AG04449 (cell line): Measurements from ENCODE around the gene RAD51B.
"Not testable (repeated sequence)": the region's sequence is repeated elsewhere in the genome, so short reads cannot be mapped to it uniquely, and the experiment has no call there.

Experiments
- CTCF ChIA-PET: fragments of 350-600 bp; formaldehyde crosslinking; extraction: SDS; loops from one replicate; lab custom pipeline; 2021; ENCODE audit warnings: antibody characterized with exemption; lab: Yijun Ruan, JAX
- POLR2A ChIA-PET: fragments of 400-600, 350-600 bp; formaldehyde crosslinking; extraction: SDS; loops from one replicate; lab custom pipeline; 2020; ENCODE audit warnings: antibody characterized with exemption, inconsistent platforms; lab: Yijun Ruan, JAX
- DNase-seq: peaks from one replicate; pipeline ENCODE4 v3.0.0-alpha.2; 2010; ENCODE audit warnings: low read depth, low spot score
- H3K4me3 ChIP-seq: 2 replicates; pipeline ENCODE4 v1.5.1; 2011; ENCODE audit warnings: low read depth, mild to moderate bottlenecking, control low read depth, low read length
- TF ChIP-seq, protein P1 (sequence below): IDR thresholded peaks from one replicate; pipeline ENCODE4 v1.5.1; 2011; ENCODE audit warnings: mild to moderate bottlenecking, moderate library complexity, low read length, control low read depth, inconsistent platforms; ENCODE audit not compliant: insufficient read depth; ENCODE audit errors: missing control alignments

RAD51B gene

DNA sequence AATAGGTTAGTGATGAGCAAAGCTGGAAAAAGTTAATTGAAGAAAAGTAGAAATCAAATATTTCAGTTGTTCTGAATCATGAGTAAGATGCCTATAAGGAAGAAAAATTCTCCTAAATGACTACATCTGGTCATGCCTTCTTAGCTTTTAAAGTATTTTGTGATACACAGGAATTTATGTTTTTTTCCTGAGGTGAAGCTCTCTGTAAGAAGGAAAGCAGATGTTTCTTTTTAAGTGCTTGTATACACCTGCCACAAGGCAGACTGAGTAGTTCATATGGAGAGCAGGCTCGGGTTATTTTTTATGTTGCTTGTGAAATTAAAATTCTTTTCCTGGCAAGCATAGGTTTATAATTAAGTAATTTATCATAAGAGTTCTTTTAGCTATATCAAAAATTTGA, 275.2 kb downstream of the RAD51B start:
- TF ChIP-seq, protein P1, sequence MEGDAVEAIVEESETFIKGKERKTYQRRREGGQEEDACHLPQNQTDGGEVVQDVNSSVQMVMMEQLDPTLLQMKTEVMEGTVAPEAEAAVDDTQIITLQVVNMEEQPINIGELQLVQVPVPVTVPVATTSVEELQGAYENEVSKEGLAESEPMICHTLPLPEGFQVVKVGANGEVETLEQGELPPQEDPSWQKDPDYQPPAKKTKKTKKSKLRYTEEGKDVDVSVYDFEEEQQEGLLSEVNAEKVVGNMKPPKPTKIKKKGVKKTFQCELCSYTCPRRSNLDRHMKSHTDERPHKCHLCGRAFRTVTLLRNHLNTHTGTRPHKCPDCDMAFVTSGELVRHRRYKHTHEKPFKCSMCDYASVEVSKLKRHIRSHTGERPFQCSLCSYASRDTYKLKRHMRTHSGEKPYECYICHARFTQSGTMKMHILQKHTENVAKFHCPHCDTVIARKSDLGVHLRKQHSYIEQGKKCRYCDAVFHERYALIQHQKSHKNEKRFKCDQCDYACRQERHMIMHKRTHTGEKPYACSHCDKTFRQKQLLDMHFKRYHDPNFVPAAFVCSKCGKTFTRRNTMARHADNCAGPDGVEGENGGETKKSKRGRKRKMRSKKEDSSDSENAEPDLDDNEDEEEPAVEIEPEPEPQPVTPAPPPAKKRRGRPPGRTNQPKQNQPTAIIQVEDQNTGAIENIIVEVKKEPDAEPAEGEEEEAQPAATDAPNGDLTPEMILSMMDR, result no peak
- no peak overlapping the region for H3K4me3 ChIP-seq
- CTCF ChIA-PET, result interaction anchor here (1.1 kb wide), 1 partner anchor 16 kb away, joined by 3 read pairs; no protein-coding TSS in a partner anchor
- DNase-seq, result no peak
- POLR2A ChIA-PET, result no interaction called here

DNA sequence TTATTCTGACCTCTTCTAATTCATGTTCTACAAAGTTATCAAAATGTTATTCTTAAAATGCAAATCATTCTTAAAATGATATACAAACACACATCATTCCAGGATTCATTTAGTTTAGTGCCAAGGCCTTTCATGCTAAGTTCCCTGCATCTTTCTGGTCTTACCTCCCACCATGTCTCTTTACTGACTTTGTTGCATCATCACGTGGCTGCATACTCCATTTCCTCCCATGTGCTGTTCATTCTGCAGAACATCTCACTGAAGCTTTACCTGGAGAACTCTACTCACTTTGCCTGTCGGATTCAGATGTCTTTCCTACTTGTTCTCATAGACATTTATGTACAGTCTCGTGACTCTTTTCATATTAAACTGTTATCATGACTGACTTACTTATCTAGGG, 278.1 kb downstream of the RAD51B start:
- TF ChIP-seq, protein P1, result no peak
- no peak for DNase-seq
- H3K4me3 ChIP-seq, result no peak overlapping the region
- ChIA-PET POLR2A (no interaction called here), CTCF (interaction anchor here (0.9 kb wide), 1 partner anchor 8 kb away, joined by 3 read pairs; no protein-coding TSS in a partner anchor)

DNA sequence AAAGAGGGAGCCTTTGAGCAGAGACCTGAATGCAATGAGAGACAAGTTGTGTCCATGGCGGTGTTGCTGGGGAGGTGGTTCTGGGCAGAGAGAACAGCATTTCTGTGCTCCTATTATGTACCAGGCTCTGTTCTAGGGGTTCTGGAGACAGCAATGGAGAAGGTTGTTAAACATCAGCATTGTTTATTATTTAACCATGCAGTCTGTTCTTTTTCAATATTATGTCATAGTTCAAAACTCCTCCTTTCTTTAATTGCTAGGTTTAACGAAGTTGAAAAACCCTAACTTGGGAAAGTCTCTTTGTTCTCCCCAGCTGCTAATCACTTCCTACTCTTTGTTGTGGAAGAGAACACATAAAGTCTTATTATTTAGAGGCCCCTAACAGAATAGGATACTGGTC, 279.3 kb downstream of the RAD51B start:
- CTCF ChIA-PET, result no interaction called here
- no peak overlapping the region for H3K4me3 ChIP-seq
- POLR2A ChIA-PET, result no interaction called here
- TF ChIP-seq, protein P1, result no peak
- no peak for DNase-seq

DNA sequence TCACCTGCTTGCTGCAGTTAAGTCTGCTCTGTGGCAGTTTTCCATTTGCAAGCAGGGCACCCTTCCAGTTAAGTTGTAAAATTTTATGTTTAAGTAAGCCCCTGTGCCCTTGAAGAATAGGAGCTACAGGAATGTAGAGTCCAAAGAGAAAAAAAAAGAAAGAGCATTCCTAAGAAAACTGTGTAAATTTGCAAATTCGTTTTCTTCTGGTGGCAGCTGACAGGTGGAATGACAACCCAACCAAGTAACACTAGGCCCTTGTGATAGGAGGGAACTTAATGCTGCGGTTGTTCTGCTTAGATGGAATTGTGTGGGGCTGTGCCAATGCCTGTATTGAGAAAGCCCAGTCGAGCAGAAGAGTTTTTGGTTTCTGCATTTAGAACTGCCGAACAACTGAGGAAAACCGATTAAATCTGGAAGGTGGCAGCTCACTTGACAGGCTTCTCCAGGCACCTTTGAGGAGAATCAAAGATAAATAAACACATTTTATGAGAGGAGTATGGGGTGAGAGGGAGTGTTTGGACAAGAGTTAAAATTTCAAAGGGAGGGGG, 280.0 kb downstream of the RAD51B start:
- TF ChIP-seq, protein P1, result no peak
- no peak overlapping the region for H3K4me3 ChIP-seq
- ChIA-PET CTCF (interaction anchor here (0.9 kb wide), 1 partner anchor 24 kb away, joined by 3 read pairs; no protein-coding TSS in a partner anchor), POLR2A (no interaction called here)
- DNase-seq, result no peak

DNA sequence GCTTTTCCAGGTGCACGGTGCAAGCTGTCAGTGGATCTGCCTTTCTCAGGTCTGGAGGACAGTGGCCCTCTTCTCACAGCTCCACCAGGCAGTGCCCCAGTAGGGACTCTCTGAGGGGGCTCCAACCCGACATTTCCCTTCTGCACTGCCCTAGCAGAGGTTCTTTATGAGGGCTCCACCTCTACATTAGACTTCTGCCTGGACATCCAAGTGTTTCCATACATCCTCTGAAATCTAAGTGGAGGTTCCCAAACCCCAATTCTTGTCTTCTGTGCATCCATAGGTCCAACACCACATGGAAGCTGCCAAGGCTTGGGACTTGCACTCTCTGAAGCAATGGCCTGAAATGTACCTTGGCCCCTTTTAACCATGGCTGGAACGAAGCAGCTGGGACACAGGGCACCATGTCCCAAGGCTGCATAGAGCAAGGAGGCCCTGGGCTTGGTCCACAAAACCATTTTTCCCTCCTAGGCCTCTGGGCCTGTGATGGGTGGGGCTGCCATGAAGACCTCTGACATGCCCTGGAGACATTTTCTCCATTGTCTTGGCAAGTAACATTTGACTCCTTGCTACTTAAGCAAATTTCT, 282.2 kb downstream of the RAD51B start:
- POLR2A ChIA-PET, CTCF ChIA-PET, DNase-seq, H3K4me3 ChIP-seq: not testable (repeated sequence)

DNA sequence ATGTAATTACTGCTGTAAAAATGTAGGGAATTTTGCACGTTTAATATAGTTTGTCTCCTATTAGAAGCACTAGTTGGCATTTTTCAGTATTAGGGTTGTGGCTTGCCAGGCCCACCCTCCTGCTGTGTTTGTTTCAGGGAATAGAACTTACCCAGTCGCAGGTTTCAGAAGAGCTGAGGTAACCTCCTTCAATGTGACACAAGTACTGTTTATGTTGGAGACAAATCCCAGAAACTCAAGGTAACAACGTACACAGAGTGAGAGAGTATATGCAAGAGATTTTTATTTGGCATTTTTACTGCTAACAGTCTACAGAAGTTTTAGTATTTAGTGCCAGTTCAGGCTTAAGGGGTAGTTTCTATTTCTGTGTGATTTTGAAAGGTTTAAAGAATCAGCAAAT, 284.3 kb downstream of the RAD51B start:
- TF ChIP-seq, protein P1, result no peak
- no peak overlapping the region for H3K4me3 ChIP-seq
- DNase-seq, result no peak
- POLR2A ChIA-PET, result no interaction called here
- CTCF ChIA-PET, result no interaction called here
